ENCODE measurements around the gene MPDU1.

DNA sequence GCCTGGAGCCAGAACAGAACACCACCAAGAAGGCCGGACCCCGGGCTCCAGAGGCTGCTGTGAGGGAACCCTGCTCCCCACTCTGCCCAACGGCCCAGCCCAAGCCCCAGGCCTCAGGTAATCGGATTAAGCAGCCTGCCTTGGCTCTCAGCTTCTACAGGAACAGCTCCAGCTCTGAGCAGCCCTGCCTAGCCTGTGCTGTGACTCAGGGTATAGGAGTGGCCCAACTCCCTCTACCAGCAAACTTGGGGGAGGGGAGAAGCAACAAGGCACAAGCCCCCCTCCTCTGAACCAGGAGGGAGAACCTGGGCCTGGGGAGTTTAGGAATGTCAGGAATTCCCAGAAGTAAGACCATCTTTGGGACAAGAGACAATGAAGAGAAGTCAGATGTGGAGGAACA is 7.1 kb downstream of the MPDU1 start:
- TF ChIP-seq RAD21 (IDR thresholded peaks at IDR 0.05; ENCODE audit: low read depth), result no peak
- no peak for TF ChIP-seq ELF1 (IDR thresholded peaks at IDR 0.05; ENCODE audit: borderline replicate concordance, low read depth)
- no peak for TF ChIP-seq EZH2 (IDR thresholded peaks at IDR 0.05)
- no peak for TF ChIP-seq CTCF (IDR thresholded peaks at IDR 0.05 in 2 of 3, conservative IDR thresholded peaks at IDR 0.05 in 1 of 3; ENCODE audit: borderline replicate concordance in 1 of 3, insufficient read depth in 1 of 3, low read depth in 2 of 3, low read length in 2 of 3)
- TF ChIP-seq POLR2A (IDR thresholded peaks at IDR 0.05; ENCODE audit: borderline replicate concordance, extremely low read depth, insufficient read depth, insufficient read length), result no peak
- no peak for TF ChIP-seq SP1 (IDR thresholded peaks at IDR 0.05; ENCODE audit: low read depth)
- TF ChIP-seq EZH2phosphoT487 (IDR thresholded peaks at IDR 0.05; ENCODE audit: borderline replicate concordance), result no peak
- TF ChIP-seq, protein P1, sequence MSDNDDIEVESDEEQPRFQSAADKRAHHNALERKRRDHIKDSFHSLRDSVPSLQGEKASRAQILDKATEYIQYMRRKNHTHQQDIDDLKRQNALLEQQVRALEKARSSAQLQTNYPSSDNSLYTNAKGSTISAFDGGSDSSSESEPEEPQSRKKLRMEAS (IDR thresholded peaks at IDR 0.05), result no peak
- no peak for TF ChIP-seq ATF3 (IDR thresholded peaks at IDR 0.05)
- no peak for TF ChIP-seq CEBPB (IDR thresholded peaks at IDR 0.05; ENCODE audit: low read depth)
- no peak for TF ChIP-seq TCF7L2 (IDR thresholded peaks at IDR 0.05; ENCODE audit: borderline replicate concordance, extremely low read depth, insufficient read depth, insufficient read length)
- no peak for TF ChIP-seq POLR2AphosphoS5 (IDR thresholded peaks at IDR 0.05; ENCODE audit: low read depth, low read length)
- TF ChIP-seq, protein P2, sequence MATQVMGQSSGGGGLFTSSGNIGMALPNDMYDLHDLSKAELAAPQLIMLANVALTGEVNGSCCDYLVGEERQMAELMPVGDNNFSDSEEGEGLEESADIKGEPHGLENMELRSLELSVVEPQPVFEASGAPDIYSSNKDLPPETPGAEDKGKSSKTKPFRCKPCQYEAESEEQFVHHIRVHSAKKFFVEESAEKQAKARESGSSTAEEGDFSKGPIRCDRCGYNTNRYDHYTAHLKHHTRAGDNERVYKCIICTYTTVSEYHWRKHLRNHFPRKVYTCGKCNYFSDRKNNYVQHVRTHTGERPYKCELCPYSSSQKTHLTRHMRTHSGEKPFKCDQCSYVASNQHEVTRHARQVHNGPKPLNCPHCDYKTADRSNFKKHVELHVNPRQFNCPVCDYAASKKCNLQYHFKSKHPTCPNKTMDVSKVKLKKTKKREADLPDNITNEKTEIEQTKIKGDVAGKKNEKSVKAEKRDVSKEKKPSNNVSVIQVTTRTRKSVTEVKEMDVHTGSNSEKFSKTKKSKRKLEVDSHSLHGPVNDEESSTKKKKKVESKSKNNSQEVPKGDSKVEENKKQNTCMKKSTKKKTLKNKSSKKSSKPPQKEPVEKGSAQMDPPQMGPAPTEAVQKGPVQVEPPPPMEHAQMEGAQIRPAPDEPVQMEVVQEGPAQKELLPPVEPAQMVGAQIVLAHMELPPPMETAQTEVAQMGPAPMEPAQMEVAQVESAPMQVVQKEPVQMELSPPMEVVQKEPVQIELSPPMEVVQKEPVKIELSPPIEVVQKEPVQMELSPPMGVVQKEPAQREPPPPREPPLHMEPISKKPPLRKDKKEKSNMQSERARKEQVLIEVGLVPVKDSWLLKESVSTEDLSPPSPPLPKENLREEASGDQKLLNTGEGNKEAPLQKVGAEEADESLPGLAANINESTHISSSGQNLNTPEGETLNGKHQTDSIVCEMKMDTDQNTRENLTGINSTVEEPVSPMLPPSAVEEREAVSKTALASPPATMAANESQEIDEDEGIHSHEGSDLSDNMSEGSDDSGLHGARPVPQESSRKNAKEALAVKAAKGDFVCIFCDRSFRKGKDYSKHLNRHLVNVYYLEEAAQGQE (IDR thresholded peaks at IDR 0.05; ENCODE audit: low read depth), result no peak
- no peak for TF ChIP-seq EGR1 (IDR thresholded peaks at IDR 0.05; ENCODE audit: low read depth)

Data from HCT116 (cell line).